HG02870 (cell line): ENCODE results near the gene E2F8.
"Not testable (repeated sequence)": the region's sequence is repeated elsewhere in the genome, so short reads cannot be mapped to it uniquely, and the experiment has no call there.

Experiments used
- ATAC-seq: cut with Tn5 transposase; IDR thresholded peaks from one replicate; pipeline ENCODE4 v1.9.1; 2021; ENCODE audit warnings: mild to moderate bottlenecking, moderate library complexity; ENCODE audit not compliant: unreplicated experiment

Gene E2F8

GRCh38 chr11:19240420-19241259 lies at the start of gene E2F8:
TSS of gene E2F8 (minus strand) at chr11:19240945. CDS start at chr11:19240121, 824 bp downstream.
- peak; percentile 90 for ATAC-seq

- no peak for ATAC-seq
Observed at GRCh38 chr11:19290356-19290755, 49.6 kb upstream of the E2F8 start.

GRCh38 chr11:19288256-19288655 lies 47.5 kb upstream of the E2F8 start:
- no peak for ATAC-seq

- ATAC-seq, result no peak
Observed at GRCh38 chr11:19286411-19286810, 45.7 kb upstream of the E2F8 start.

- no peak for ATAC-seq
Observed at GRCh38 chr11:19284881-19285280, 44.1 kb upstream of the E2F8 start.

- no peak for ATAC-seq
Observed at GRCh38 chr11:19283991-19284390, 43.2 kb upstream of the E2F8 start.

- no peak for ATAC-seq
Observed at GRCh38 chr11:19281555-19281954, 40.8 kb upstream of the E2F8 start.

- no peak for ATAC-seq
Observed at GRCh38 chr11:19281041-19281440, 40.3 kb upstream of the E2F8 start.

- no peak for ATAC-seq
Observed at GRCh38 chr11:19279451-19279850, 38.7 kb upstream of the E2F8 start.

GRCh38 chr11:19276859-19277808 lies 36.4 kb upstream of the E2F8 start:
- no peak for ATAC-seq

- no peak for ATAC-seq
Observed at GRCh38 chr11:19275496-19275895, 34.8 kb upstream of the E2F8 start.

- not testable (repeated sequence) for ATAC-seq
Observed at GRCh38 chr11:19273219-19273618, 32.5 kb upstream of the E2F8 start.

- no peak for ATAC-seq
Observed at GRCh38 chr11:19268909-19269308, 28.2 kb upstream of the E2F8 start.

GRCh38 chr11:19267567-19267966 lies 26.8 kb upstream of the E2F8 start:
- no peak for ATAC-seq

GRCh38 chr11:19263333-19263732 lies 22.6 kb upstream of the E2F8 start:
- ATAC-seq, result no peak

GRCh38 chr11:19259487-19260345 lies 19.0 kb upstream of the E2F8 start:
- ATAC-seq, result peak; percentile 66

- no peak for ATAC-seq
Observed at GRCh38 chr11:19258641-19259230, 18.0 kb upstream of the E2F8 start.

GRCh38 chr11:19254441-19254840 lies 13.7 kb upstream of the E2F8 start:
- not testable (repeated sequence) for ATAC-seq

GRCh38 chr11:19253817-19254216 lies 13.1 kb upstream of the E2F8 start:
- ATAC-seq, result no peak

GRCh38 chr11:19253153-19253745 lies 12.5 kb upstream of the E2F8 start:
- no peak for ATAC-seq
